AG04450 (cell line): ENCODE measurements around the gene KRT6B. TPM values are rescaled to one million over a fixed set of nuclear protein-coding genes. Genes with fewer than 3 reads are reported as not detected.

Experiments used
- CTCF ChIA-PET: fragments of 300-600, 350-600 bp; formaldehyde crosslinking; extraction: SDS; loops from one replicate; lab custom pipeline; 2022; ENCODE audit warnings: antibody characterized with exemption, inconsistent platforms; lab: Charles Lee
- POLR2A ChIA-PET: fragments of 350-600 bp; formaldehyde crosslinking; extraction: SDS; loops from one replicate; lab custom pipeline; 2021; ENCODE audit warnings: antibody characterized with exemption, inconsistent platforms; lab: Yijun Ruan, JAX
- DNase-seq: peaks from one replicate; pipeline ENCODE4 v3.0.0-alpha.2; 2011; ENCODE audit warnings: low read depth, low spot score
- H3K27ac ChIP-seq: one replicate; pipeline ENCODE4 v1.5.1; 2012; ENCODE audit warnings: low read depth, low read length, control low read depth
- H3K27me3 ChIP-seq: one replicate; pipeline ENCODE4 v1.6.0; 2012; ENCODE audit warnings: low read length; ENCODE audit not compliant: control insufficient read depth, insufficient read depth
- H3K4me3 ChIP-seq: 2 replicates; pipeline ENCODE4 v1.5.1; 2011; ENCODE audit warnings: mild to moderate bottlenecking, low read depth, low read length, control low read depth
- H3K9me3 ChIP-seq: 2 replicates; pipeline ENCODE4 v1.5.1; 2012; ENCODE audit warnings: low read length; ENCODE audit not compliant: control insufficient read depth, insufficient read depth
- CTCF ChIP-seq: IDR thresholded peaks from 2 replicates; pipeline ENCODE4 v1.5.1; 2011; ENCODE audit warnings: low read depth, low read length, control low read depth, inconsistent platforms
- polyA plus RNA-seq: library from polyadenylated mRNA; depleted of rRNA; stranded (reverse); fragments of >200 nt; gene quantifications from 2 replicates; pipeline ENCODE4 v1.2.3, GENCODE V29; 2011

Gene KRT6B
- polyA plus RNA-seq, 1 experiment = not detected

DNA sequence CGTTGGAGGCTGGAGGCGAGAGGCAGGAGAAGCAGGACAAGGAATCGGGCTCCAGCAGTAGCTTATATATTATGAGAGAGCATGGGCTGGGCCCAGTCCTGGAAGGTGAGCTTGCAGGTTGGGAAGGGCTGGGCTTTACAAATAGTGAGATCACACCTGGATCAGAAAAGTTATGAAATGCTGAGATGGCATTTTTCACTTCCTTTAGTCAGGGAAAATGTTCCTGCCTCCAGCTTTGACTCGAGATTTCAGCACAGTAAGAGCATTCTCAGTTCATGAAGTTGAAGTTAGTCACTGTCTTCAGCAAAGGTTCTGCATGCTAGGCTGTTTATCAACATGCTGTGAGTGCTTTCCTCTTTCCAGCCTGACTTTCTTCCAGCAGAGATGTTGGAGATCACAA, 21.8 kb upstream of the KRT6B start, which contains the start of gene KRT6C:
Gene KRT6C (minus strand): TSS at position 38 of the 400 bp plus-strand sequence. CDS start 68 bp downstream, outside the sequence.
- ChIA-PET POLR2A (no interaction called here), CTCF (no interaction called here)
- H3K27ac ChIP-seq = no peak within 1 kb of the TSS
- no peak for DNase-seq
- H3K27me3 ChIP-seq = peaks cover 9% of the 10 kb centered on the region
- no peak within 1 kb of the TSS for H3K4me3 ChIP-seq
- TF ChIP-seq CTCF = no peak
- no peaks in the 10 kb centered on the region for H3K9me3 ChIP-seq

DNA sequence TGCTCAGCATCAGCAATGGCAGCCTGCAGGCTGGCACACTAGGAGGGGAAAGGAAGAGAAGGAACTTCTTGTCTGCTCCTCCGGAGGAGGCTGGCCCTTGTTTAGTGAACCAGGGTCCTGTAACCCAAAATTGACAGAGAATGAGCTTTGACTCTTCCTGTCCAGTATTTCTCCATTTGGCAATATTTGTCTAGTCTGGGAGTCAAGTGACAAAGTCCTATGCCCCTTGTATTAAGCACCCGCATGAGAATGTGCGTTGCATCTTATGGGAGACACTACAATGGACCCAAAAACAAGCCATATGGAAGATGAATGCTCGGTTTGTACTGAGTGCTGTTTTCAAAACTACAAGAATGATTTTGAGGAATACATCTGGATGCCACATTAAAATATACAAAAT, 17.9 kb upstream of the KRT6B start:
- Histone ChIP-seq H3K4me3 (no peak overlapping the region), H3K27ac (no peak overlapping the region), H3K9me3 (no peaks in the 10 kb centered on the region), H3K27me3 (peaks cover 5% of the 10 kb centered on the region)
- POLR2A ChIA-PET = no interaction called here
- CTCF ChIA-PET = no interaction called here
- TF ChIP-seq CTCF = no peak
- no peak for DNase-seq

DNA sequence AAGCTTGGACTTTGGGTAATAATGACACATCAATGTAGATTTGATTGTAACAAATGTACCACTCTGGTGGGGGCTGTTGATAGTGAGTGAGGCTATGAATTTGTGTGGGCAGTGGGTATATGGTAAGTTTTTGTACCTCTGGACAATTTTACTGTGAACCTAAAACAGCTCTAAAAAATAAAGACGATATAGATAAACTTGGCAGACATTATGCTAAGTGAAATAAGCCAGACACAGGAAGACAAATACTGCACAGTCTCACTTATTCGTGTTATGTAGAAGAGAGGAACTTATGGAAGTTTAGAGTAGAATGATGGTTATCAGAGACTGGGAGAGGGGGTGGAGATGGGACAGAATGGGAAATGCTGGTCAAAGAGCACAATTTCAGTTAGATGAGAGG, 13.0 kb upstream of the KRT6B start:
- Histone ChIP-seq H3K27ac (no peak overlapping the region), H3K27me3 (peaks cover 2% of the 10 kb centered on the region), H3K9me3 (no peaks in the 10 kb centered on the region), H3K4me3 (no peak overlapping the region)
- POLR2A ChIA-PET = no interaction called here
- CTCF ChIA-PET = interaction anchor here (1.1 kb wide), 1 partner anchor 92 kb away, joined by 4 read pairs; no protein-coding TSS in a partner anchor
- DNase-seq = no peak
- no peak for TF ChIP-seq CTCF

DNA sequence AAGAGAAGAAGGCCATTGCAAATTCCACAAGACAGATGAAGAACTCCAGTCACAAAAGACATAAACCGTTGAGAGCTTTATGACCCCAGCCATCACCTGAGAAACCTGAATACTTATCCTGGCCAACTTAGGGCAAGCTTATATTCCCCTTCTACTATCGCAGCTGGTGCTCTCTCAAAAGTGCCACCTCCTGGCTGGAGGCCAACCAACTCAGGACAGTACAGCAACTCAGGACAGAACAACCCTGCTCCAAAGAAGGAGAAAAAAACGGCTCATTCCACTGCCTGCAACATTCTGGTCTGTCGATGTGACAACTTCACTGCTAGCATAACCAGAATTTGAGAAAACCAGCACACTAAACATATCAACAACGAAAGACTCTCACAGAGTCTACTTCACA, 9.7 kb upstream of the KRT6B start:
- POLR2A ChIA-PET = no interaction called here
- Histone ChIP-seq H3K4me3 (no peak overlapping the region), H3K27me3 (peaks cover 4% of the 10 kb centered on the region), H3K27ac (no peak overlapping the region), H3K9me3 (no peaks in the 10 kb centered on the region)
- no peak for DNase-seq
- CTCF ChIA-PET = no interaction called here
- no peak for TF ChIP-seq CTCF

DNA sequence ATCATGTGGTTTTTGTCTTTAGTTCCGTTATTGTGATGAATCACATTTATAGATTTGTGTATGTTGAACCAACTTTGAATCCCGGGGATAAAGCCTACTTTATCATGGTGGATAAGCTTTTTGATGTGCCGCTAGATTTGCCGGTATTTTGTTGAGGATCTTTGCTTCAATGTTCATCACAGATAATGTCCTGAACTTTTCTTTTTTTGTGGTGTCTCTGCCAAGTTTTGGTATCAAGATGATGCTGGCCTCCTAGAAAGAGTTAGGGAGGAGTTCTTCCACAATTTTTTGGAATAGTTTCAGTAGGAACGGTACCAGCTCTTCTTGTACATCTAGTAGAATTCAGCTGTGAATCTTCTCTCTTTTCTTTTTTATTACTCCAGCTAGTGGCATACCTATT, 6.9 kb upstream of the KRT6B start:
- Histone ChIP-seq H3K9me3 (no peaks in the 10 kb centered on the region), H3K27me3 (peaks cover 2% of the 10 kb centered on the region), H3K27ac (no peak overlapping the region), H3K4me3 (no peak overlapping the region)
- no peak for DNase-seq
- no peak for TF ChIP-seq CTCF
- CTCF ChIA-PET = no interaction called here
- POLR2A ChIA-PET = no interaction called here
